NCI-H524 (cell line): ENCODE data around the gene CCDC146.
"Not testable (repeated sequence)": the region's sequence is repeated elsewhere in the genome, so short reads cannot be mapped to it uniquely, and the experiment has no call there.

Experiments used
- DNase-seq, 2 experiments: peaks; one replicate each; lab custom pipeline; 2025; lab: John Stamatoyannopoulos, UW

Gene CCDC146, protein sequence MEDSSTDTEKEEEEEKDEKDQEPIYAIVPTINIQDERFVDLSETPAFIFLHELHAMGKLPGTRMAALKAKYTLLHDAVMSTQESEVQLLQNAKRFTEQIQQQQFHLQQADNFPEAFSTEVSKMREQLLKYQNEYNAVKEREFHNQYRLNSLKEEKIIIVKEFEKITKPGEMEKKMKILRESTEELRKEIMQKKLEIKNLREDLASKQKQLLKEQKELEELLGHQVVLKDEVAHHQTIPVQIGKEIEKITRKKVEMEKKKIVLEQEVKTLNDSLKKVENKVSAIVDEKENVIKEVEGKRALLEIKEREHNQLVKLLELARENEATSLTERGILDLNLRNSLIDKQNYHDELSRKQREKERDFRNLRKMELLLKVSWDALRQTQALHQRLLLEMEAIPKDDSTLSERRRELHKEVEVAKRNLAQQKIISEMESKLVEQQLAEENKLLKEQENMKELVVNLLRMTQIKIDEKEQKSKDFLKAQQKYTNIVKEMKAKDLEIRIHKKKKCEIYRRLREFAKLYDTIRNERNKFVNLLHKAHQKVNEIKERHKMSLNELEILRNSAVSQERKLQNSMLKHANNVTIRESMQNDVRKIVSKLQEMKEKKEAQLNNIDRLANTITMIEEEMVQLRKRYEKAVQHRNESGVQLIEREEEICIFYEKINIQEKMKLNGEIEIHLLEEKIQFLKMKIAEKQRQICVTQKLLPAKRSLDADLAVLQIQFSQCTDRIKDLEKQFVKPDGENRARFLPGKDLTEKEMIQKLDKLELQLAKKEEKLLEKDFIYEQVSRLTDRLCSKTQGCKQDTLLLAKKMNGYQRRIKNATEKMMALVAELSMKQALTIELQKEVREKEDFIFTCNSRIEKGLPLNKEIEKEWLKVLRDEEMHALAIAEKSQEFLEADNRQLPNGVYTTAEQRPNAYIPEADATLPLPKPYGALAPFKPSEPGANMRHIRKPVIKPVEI

DNA sequence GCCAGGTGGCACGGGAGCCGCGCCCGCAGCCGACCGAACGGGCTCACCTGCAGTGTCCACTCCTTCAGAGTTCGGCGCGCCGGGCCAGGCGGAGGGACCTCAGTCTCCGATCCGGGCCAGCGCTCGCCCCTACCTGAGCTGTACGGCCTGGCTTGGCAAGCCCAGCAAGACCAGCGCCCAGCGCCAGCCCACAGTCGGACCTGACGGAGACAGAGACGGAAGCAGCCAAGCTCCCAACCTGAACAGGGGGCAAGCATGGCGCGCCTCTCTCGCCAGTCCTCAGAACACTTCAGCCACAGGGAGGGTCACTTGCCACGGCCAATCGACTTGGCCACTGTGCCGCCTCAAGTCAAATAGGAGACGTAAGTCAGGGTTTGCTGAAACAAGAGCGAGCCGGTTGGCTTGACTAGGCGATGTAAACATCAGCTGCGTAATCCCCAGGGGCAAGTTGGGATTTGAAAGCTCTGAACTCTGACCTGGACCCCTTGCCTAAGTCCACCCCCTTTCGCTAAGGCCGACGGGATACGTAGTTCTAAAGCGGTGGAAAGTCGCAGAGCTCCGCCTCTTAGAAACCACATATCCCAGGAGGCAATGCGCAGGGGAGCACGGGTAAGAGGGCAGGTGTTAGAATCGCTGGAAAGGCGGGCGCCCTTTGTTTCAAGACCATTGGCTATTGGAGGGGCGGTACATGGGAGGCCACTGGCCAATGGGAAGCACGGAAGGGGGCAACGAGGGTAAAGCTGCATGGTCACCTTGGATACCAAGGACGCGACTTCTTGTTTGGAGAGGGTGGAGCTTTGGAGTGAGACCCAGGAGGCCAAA lies at the start of gene CCDC146:
CCDC146 (plus strand) TSS at position 756 of the 822 bp plus-strand sequence. CDS start 45,054 bp downstream, outside the sequence.
- DNase-seq, result peak; percentile 99

DNA sequence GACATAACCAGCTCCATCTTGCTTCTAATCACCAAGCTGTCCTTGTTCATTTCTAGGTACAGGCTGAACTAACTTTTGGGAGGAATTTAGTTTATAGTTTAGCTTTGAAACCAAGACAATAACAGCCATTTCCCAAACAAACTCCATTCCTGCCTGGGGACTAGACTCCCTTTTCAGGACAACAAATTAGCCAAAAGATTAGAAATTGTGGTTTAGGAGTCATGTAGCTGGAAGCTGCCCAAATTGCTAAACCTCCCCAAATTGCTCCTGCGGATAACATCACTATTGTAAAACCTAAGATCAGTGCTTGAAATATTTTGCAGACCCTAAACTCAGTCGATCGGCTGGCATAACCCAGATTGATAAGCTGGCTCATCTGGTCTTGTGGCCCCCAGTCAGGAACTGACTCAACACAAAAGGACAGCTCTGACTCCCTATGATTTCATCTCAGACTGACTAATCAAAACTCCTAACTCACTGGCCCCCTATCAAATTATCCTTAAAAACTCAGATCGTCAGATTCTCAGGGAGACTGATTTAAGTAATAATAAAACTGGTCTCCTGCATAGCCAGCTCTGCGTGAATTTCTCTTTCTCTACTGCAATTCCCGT lies 47.5 kb upstream of the CCDC146 start:
- DNase-seq, result not testable (repeated sequence)

DNA sequence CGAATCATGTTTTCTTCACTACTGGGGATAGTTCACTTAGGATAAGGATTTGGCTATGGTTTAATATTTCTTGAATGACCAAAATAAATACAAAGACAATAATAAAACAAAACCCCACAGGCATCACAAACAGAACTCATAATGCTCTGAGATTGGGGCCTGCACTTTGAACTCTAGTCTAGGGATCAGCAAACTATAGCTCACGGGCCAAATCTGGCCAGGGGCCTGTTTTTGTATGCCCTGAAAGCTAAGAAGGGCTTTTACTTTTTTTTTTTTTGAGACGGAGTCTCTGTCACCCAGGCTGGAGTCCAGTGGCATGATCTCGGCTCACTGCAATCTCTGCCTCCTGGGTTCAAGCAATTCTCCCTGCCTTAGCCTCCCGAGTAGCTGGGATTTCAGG lies 45.4 kb upstream of the CCDC146 start:
- not testable (repeated sequence) for DNase-seq

DNA sequence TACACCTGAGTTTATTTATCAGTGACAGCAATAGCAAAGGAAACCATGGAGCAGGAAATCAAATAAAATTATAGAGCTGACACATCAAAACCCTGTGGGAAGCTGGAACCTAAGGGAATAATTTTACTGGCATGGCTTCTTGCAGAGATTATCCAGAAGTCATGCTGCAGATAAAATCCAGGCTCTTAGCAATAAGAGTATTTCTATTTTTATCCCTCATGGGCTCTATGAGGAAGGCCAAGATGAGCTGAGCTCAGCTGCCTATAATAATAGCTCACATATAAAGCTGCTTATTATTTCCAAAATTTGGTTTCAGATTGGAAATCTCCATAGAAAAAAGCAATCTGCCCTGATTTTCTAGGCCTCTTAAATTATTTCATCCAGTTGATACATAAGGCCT lies 43.3 kb upstream of the CCDC146 start:
- not testable (repeated sequence) for DNase-seq

DNA sequence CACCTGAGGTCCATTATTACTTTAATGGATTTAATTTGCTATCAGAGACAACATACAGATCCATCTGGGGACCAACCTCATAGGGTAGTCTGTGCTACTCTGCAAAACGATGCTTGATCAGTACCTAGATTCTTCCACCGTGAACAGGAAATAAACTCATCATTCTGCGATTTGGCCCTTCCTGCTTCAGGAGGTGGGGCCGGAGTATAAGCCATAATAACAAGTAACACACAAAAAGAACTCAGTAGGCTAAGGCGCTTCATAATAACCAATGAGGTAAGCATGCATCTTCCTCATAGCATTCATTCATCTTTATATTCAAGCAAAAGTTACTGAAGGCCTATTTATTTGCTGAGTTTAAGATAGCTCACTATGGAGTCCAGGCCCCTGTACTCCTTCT lies 42.8 kb upstream of the CCDC146 start:
- DNase-seq, result not testable (repeated sequence)

DNA sequence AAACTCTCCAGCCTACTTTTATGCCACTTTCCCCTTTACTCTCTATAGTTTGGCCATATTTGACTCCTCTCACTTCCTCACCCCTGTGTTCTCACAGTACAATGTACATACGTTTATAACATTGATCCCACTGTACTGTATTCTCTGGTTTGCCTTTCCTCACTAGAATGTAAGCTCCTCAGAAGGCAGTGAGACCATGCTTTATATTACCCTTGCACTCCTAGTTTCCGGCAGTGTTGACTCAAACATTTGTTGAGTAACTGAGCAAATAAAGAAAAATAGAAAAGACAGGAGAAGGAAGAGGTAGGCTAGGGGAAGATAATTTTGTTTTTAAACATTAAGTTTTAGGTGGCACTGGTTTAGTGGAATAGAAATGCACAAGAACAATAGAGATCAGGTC lies 42.2 kb upstream of the CCDC146 start:
- DNase-seq, result not testable (repeated sequence)

DNA sequence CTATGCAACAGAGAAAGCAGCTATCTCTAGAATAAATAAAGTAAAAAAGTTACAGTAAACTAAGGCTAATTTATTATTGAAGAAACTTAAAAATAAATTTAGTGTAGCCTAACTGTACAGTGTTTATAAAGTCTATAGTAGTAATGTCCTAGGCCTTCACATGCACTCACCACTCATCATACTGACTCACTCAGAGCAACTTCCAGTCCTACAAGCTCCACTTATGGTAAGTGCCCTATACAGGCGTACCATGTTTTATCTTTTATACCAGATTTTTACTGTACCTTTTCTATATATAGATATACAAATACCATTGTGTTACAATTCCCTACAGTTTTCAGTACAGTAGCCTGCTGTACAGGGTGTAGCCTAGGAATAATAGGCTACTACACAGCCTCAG lies 40.2 kb upstream of the CCDC146 start:
- not testable (repeated sequence) for DNase-seq

DNA sequence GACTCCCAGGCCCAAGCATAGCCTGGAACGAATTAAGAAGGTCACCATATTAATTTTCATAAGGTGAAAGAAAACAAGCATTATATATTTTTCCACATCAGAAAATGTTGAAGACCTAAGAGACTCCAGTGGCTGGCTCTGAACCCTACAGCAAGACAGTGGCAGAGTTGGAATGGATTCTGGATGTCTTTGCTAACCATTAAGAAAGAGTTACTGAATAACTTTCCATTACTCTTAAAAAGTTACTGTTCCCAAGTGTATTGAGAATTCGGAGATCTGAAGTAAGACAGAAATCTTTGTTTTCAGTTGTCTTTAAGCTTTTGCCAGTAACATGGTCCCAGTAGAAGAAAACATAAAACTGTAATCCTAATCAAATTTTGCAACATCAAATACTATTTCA lies 30.1 kb upstream of the CCDC146 start:
- DNase-seq, result not testable (repeated sequence)

DNA sequence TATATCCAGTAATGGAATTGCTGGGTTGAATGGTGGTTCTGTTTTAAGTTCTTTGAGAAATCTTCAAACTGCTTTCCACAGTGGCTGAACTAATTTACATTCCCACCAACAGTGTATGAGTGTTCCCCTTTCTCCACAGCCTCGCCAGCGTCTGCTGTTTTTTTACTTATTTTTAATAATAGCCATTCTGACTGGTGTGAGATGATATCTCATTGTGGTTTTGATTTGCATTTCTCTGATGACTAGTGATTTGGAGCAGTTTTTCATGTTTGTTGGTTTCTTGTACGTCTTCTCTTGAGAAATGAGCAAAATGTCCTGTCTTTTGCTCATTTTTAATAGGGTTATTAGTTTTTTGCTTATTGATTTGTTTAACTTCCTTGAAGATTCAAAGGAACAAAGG lies 21.9 kb upstream of the CCDC146 start:
- DNase-seq, result not testable (repeated sequence)

DNA sequence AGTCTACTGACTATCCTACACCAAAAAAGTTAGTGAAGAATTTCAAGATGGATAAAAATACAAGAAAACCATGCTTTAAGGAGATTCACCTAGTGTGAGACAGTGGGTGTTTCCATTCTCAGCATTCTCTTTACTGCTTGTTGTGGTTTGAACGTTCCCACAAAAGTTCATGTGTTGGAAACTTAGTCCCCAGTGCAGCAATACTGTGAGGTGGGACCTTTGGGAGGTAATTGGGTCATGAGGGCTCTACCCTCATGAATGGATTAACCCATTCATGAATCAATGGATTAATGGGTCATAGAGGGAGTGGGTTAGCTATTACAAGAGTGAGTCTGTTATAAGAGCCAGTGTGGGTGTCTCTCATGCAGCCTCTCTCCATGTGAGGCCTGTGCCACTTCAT lies 21.2 kb upstream of the CCDC146 start:
- not testable (repeated sequence) for DNase-seq

DNA sequence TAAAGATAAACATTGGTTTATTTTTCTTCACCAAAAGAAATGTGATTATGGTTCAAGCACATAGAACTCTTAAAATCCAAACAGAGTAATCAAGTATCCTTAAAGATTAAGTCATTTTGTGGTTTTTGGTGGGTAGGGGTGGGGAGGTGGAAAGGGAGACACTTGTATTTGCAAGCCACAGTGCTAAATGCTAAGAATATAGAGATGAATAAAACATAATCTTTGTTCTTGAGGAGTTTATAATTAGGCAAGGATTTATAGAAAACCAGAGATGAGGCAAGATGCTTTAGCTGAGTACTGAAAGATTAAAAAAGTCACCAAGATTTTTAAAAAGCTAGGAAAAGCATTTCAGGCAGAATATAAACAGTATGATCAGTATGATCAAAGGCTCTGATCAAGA lies 19.7 kb upstream of the CCDC146 start:
- peak in 1 of 2 experiments; percentile 11 for DNase-seq

DNA sequence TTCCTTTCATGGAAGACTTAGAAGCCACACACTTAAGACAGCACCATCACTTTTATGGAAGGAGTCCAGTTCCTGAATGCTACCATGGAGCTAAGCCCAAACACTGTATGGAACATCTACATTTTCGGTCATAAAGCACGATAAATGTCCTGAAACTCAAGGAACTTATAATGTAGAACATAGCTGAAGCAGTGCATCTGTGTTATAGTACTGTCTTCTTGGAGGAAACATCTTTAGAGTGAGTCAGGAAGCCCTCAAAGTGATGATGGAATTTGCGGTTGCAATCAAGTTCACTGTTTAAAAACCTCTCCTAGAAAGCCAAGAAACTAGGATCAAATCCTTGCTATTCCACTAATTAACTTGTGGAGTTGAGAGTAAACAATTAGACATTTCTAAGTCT lies 16.5 kb upstream of the CCDC146 start:
- DNase-seq, result not testable (repeated sequence)

DNA sequence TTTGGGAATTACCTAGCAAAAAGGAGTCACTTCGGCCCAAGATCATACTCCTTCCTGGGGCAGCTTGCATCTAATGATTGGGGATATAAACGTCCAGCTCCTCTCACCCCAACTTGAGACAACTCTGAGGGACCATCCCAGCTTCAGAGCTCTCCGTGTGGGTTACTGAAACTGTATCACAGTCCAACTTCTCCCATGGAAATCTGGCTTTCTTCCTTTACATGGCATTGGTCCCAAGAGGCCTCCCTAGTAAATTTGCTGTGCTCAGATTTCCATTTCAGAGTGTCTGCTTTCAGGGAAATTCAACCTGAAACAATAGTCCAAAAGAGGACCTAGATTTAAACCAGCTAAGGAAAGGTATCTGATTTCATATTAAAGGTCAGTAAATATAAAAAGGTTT lies 14.8 kb upstream of the CCDC146 start:
- DNase-seq, result not testable (repeated sequence)

DNA sequence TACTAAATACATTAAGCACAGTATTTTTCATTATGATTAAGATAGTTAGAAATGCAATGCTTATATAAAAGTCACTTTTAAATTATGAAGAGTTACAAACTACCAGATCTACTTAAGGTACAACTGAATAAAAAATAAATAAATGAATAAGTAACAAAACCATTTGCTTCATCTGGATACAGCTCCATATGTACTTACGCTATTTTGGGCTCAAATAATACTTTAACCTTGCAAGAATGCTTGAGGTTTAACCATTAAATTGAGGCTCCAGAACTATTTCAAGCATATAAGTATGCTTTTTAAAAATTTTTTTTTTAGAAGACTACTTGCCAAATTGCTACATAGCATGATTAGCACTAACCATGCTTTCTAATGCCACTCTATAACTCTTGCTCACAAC lies 14.1 kb upstream of the CCDC146 start:
- not testable (repeated sequence) for DNase-seq

DNA sequence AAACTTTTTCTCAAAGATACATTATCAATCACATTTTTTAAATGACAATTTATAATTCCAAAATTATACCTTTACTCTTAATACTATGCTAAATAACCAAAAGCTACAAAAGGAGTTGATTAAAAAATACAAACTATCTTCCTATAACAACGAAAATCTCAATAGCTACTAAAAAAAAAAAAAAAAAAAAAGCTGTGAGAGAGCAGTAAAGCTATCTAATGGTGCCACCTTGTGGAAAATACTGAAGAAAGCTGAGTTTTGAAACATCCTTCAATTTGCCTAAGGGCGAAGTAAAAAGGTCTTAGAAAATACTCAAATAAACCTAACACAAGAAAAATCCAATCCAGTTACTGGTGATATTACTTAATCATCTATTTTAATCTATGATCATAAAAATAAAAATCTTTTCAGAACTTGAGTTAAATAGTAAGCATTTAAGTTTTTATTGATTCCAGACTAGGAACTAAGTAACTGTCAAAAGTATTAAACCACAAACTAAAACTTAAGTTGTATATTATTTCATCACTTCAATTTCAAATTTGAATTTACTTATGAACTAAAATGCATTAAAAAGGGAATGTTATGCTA lies 9.6 kb upstream of the CCDC146 start:
- DNase-seq, result not testable (repeated sequence)

DNA sequence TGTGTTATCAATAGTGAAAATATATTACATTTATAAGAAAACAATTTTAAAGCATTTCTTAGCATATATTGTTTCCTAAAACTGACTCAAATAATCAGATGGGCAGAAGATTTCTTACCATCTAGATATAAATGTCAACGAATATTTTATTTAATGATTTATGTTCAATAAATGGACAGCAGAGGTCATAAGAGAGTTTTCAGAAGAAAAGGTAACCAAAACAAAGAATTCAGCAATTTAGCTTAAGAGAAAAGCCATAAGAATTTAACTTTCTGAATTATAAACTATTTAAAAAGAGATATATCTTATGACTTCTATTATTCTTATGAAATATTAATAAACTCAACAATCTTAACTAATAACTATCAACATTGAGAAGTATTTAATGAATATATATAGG lies 3.1 kb downstream of the CCDC146 start:
- DNase-seq, result not testable (repeated sequence)

DNA sequence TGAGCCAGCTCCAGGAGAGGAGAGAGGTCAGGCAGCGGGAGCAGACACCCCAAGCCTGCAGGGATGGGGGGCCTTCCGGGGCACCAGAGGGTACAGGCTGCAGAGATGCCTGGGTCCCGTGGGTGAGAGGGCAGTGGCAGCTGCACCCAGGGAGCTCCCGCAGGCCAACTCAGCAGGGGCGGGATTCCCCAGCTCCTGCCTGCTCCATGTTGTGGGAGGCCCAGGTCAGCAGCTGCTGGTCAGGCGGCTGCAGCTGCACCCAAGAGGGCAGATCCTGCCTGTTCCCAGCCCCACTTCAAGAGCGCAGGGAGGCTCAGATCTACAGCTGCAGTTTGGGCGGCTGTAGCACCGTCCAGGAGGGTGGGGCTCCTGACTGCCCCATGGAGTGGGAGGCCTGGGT lies 4.6 kb downstream of the CCDC146 start:
- DNase-seq, result not testable (repeated sequence)

DNA sequence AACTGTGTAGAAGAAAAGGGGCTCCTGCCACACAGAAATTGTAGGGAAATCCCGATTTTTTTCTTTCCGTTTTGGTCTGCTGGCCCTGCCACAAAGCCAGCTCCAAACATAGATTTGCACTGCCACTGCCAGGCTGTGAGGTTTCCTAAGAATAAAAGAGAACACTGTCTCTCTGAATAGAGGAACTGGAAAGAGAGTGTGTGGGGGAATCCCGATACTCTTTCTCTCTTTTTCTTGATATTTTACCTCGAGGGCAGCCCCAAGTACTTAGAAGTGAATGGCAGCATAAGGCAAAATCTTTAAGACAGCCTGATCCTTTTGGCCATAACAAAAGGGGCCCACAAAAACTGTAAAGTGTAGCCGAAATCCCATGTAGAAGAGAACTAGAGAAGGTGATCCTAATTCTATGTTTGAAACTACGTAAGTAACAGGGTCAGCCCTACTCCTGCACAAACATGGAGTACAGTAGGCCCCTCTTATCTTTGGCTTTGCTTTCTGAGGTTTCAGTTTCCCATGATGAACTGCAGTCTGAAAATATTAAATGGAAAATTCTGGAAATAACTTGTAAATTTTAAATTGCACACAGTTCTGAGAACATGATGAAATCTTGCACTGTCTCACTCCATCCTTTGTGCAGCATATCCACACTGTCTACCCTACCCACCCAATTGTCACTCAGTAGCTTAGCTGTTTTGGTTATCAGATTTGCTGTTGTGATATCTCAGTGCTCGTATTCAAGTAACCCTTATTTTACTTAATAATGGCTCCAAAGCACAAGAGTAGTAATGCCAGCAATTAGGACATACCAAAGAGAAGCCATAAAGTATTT lies 6.4 kb downstream of the CCDC146 start:
- not testable (repeated sequence) for DNase-seq

DNA sequence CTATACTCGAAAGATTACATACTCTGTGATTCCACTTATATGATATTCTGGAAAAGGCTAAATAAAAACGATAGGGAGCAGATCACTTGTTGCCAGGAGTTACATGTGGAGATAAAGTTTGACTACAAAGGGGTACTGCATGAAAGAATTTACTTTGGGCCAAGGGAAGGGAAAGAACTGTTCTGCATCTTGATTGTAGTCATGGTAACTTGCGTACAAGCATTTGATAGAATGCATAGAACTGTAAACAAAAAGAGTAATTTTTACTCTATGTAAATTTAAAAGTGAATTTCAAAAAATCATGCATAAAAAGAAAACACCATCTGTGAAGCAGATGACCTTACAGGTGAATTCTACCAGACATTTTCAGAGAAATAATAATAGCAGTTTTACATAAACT lies 9.4 kb downstream of the CCDC146 start:
- not testable (repeated sequence) for DNase-seq

DNA sequence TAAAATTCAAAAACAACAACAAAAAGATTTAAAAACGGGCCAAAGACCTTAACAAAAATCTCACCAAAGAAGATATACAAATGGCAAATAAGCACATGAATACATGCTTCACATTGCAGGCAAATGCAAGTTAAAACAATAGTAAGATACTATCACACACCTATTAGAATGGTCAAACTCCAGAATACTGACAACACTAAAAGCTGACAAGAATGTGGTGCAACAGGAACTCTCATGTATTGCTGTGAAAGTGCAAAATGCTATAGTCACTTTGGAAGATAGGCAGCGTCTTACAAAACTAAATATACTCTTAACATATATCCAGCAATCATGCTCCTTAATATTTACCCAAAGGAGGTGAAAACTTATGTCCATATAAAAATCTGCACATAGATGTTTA lies 16.3 kb downstream of the CCDC146 start:
- DNase-seq, result not testable (repeated sequence)
